Mesothelial cell of epicardium (in vitro differentiated cells): Measurements from ENCODE around the gene E2F1. TPM values are rescaled to one million over a fixed set of nuclear protein-coding genes. Genes with fewer than 3 reads are reported as not detected.
A peak's percentile ranks its signal among the peaks of the same experiment; 100 is the strongest.

ENCODE experiments used
- DNase-seq, 2 experiments: peaks; one replicate each; pipeline ENCODE4 v3.0.0; 2021; ENCODE audit warnings: low spot score in 2 of 2; ENCODE audit not compliant: unreplicated experiment in 2 of 2
- H3K27ac Mint-ChIP-seq: 2 replicates; pipeline ENCODE4 v1.8.0; 2021; ENCODE audit warnings: mixed read lengths
- H3K27me3 Mint-ChIP-seq: 2 replicates; pipeline ENCODE4 v1.8.0; 2021; ENCODE audit warnings: low read depth, mixed read lengths
- H3K36me3 Mint-ChIP-seq: 2 replicates; pipeline ENCODE4 v1.8.0; 2021; ENCODE audit warnings: mixed read lengths
- H3K4me1 Mint-ChIP-seq: 2 replicates; pipeline ENCODE4 v1.8.0; 2021; ENCODE audit warnings: mixed read lengths
- H3K4me3 Mint-ChIP-seq: 2 replicates; pipeline ENCODE4 v1.8.0; 2021; ENCODE audit warnings: mild to moderate bottlenecking, moderate library complexity, mixed read lengths
- H3K9me3 Mint-ChIP-seq: 2 replicates; pipeline ENCODE4 v1.8.0; 2021; ENCODE audit warnings: mixed read lengths
- total RNA-seq: library from RNA; stranded (reverse); gene quantifications from 3 replicates; pipeline ENCODE4 v1.2.1, GENCODE V29; 2021
- TF ChIP-seq, protein P1 (sequence below): fragments of 200-600 bp; sonication (generic); IDR thresholded peaks from one replicate; pipeline ENCODE4 v1.5.0; 2021; ENCODE audit warnings: antibody characterized with exemption; ENCODE audit not compliant: unreplicated experiment

The E2F1 gene
- total RNA-seq, 1 donor from 2014 or later: 16.7 TPM

DNA sequence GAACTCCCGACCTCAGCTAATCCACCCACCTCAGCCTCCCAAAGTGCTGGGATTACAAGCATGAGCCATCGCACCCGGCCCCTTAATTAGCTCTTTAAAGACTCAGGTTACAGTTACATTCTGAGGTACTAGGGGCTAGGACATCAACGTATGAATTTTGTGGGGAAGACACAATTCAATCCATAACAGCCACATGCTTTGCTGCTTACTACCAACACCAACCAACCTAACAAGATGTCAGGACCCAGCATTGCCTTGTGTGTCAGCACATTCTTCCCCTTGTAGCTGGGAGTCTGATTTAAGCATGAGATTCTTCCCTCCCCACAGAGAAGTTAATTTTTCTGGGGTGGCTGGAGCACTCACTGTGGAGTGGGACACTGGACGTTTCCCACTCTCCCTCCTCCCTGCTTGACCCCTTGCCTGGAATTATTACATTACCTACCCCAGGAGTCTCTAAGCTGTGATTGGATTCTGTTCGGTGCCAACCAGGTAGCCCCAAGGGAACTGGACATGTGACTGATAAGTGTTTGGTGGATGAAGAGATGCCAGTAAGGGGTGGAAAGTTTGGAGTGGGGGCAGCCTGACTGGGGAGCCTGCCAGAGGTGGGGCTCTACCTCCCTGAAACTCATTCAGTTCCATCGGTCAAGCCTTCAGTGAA lies 39.6 kb upstream of the E2F1 start:
- peaks cover 33% of the 10 kb centered on the region for H3K4me1 Mint-ChIP-seq
- TF ChIP-seq, protein P1, sequence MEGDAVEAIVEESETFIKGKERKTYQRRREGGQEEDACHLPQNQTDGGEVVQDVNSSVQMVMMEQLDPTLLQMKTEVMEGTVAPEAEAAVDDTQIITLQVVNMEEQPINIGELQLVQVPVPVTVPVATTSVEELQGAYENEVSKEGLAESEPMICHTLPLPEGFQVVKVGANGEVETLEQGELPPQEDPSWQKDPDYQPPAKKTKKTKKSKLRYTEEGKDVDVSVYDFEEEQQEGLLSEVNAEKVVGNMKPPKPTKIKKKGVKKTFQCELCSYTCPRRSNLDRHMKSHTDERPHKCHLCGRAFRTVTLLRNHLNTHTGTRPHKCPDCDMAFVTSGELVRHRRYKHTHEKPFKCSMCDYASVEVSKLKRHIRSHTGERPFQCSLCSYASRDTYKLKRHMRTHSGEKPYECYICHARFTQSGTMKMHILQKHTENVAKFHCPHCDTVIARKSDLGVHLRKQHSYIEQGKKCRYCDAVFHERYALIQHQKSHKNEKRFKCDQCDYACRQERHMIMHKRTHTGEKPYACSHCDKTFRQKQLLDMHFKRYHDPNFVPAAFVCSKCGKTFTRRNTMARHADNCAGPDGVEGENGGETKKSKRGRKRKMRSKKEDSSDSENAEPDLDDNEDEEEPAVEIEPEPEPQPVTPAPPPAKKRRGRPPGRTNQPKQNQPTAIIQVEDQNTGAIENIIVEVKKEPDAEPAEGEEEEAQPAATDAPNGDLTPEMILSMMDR: no peak
- no peaks in the 10 kb centered on the region for H3K9me3 Mint-ChIP-seq
- peak overlapping the region; percentile 5 for H3K27ac Mint-ChIP-seq
- no peak for DNase-seq
- H3K4me3 Mint-ChIP-seq: no peak overlapping the region
- no peaks in the 10 kb centered on the region for H3K27me3 Mint-ChIP-seq
- no peaks in the 10 kb centered on the region for H3K36me3 Mint-ChIP-seq

- peaks cover 31% of the 10 kb centered on the region for H3K4me1 Mint-ChIP-seq
- TF ChIP-seq, protein P1: no peak
- peaks cover 3% of the 10 kb centered on the region for H3K9me3 Mint-ChIP-seq
- H3K27ac Mint-ChIP-seq: no peak overlapping the region
- no peak for DNase-seq
- H3K4me3 Mint-ChIP-seq: no peak overlapping the region
- no peaks in the 10 kb centered on the region for H3K36me3 Mint-ChIP-seq
- no peaks in the 10 kb centered on the region for H3K27me3 Mint-ChIP-seq
Measured at GRCh38 chr20:33724439-33725094, 38.4 kb upstream of the E2F1 start.

- H3K4me3 Mint-ChIP-seq: no peak overlapping the region
- no peak for DNase-seq
- peaks cover 3% of the 10 kb centered on the region for H3K9me3 Mint-ChIP-seq
- H3K36me3 Mint-ChIP-seq: no peaks in the 10 kb centered on the region
- H3K4me1 Mint-ChIP-seq: peaks cover 12% of the 10 kb centered on the region
- H3K27ac Mint-ChIP-seq: no peak overlapping the region
- no peaks in the 10 kb centered on the region for H3K27me3 Mint-ChIP-seq
- TF ChIP-seq, protein P1: no peak
Measured at GRCh38 chr20:33721391-33722140, 35.4 kb upstream of the E2F1 start.

DNA sequence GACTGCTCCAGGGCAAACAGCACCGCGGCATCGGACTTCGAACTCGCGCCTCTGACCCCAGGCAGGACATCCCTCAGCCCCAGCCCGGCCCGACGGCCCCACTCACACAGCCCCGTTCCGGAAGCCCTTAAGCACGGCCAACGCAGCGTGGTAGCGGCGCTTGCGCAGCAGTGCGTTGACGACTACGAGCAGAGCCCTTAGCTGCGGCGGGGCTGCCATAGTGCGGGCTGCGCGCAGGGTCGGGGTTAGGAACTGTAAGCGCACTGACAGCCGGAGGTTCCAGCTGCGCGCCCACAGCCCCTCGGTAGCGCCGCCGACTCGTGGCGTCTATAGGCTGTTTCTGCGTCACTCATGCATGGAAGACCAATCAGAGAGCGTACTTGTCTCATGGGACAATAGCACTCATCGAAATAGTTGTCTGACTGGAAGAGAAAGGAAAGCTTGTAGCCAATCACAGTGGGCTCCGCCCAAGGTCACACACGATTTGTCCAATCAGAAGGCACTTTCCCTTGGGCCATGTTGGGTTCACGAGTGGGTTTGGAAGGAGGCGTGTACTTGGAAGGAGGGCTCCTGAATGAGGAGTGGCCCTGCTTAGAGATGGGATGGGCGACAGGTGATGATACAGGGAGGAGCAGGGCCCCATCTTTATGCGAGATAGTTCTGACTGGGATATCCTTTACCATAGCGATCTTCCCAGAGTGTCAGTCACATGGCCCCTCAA lies 34.0 kb upstream of the E2F1 start, which contains the start of gene PXMP4:
PXMP4 (minus strand) TSS at position 322 of the 721 bp plus-strand sequence; CDS start at position 219, 103 bp downstream.
- Mint-ChIP-seq H3K4me1 (peaks cover 4% of the 10 kb centered on the region), H3K27ac (peak within 1 kb of the TSS; percentile 65), H3K36me3 (no peaks in the 10 kb centered on the region), H3K4me3 (peak within 1 kb of the TSS; percentile 71), H3K9me3 (peaks cover 3% of the 10 kb centered on the region), H3K27me3 (no peaks in the 10 kb centered on the region)
- TF ChIP-seq, protein P1: no peak
- DNase-seq: peak; percentile 44 to 66

DNA sequence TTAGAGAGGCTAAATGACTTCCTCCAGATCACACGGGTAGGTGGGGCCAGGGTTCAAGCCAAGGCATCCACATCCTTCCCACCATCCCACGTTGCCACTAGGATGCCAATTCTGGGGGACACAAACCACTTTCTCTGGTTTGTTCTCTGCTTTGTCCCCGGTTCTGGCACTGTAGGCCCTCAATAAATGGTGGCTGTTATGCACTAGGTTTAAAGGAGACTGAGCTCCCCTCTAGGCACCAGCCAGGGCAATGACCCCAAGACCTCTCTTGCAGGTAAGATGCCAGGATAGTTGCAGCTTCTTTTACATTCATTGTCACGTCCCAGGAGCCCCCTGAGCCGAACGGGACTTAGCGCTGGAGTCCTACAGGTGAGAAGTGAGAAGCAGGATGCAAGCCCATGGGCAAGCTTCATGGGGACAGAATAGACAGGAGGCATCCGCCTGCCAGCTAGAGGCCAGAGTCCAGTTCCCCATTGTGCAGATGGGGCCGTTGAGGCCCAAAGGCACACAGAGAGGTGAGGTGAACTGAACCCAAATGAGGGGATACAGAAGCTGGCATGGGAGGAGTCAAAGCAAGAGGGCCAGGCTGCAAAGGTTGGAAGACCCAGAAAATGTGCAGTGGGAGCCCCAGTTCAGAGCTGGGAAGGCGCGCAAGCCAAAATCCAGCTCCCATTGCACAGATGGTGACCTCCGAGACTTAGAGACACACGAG lies 33.2 kb upstream of the E2F1 start:
- peak overlapping the region; percentile 71 for H3K4me3 Mint-ChIP-seq
- no peaks in the 10 kb centered on the region for H3K36me3 Mint-ChIP-seq
- H3K9me3 Mint-ChIP-seq: peaks cover 3% of the 10 kb centered on the region
- H3K27me3 Mint-ChIP-seq: no peaks in the 10 kb centered on the region
- DNase-seq: no peak
- TF ChIP-seq, protein P1: no peak
- peak overlapping the region; percentile 3 for H3K27ac Mint-ChIP-seq
- H3K4me1 Mint-ChIP-seq: peaks cover 3% of the 10 kb centered on the region
